Measurements from ENCODE around the gene TNS4. TPM values are rescaled to one million over a fixed set of nuclear protein-coding genes. Genes with fewer than 3 reads are reported as not detected.
"Not testable (repeated sequence)": the region's sequence is repeated elsewhere in the genome, so short reads cannot be mapped to it uniquely, and the experiment has no call there.

Gene TNS4
- total RNA-seq, 3 donors from 2014 or later: 3.0 to 13.1 (median 3.3) TPM

- Histone ChIP-seq H3K36me3 (ENCODE audit: low read depth) (no peaks in the 10 kb centered on the region), H3K4me1 (ENCODE audit: low read depth) (peaks cover 18% of the 10 kb centered on the region), H3K4me3 (no peak overlapping the region), H3K9me3 (no peaks in the 10 kb centered on the region)
- peak; percentile 39 for ATAC-seq
- DNase-seq: peak; percentile 7 to 72 (median 23)
- TF ChIP-seq CTCF (IDR thresholded peaks at IDR 0.05): no peak
- intact Hi-C loops (cut with DNase I, micrococcal nuclease): no loop called here
Observed at GRCh38 chr17:40547079-40547784, 45.8 kb upstream of the TNS4 start.

- DNase-seq; H3K9me3 ChIP-seq; H3K36me3 ChIP-seq (ENCODE audit: low read depth); H3K4me3 ChIP-seq; ATAC-seq; intact Hi-C loops (cut with DNase I, micrococcal nuclease): not testable (repeated sequence)
- peaks cover 24% of the 10 kb centered on the region for H3K4me1 ChIP-seq (ENCODE audit: low read depth)
Observed at GRCh38 chr17:40546497-40546896, 45.1 kb upstream of the TNS4 start.

- Histone ChIP-seq H3K9me3 (no peaks in the 10 kb centered on the region), H3K36me3 (ENCODE audit: low read depth) (no peaks in the 10 kb centered on the region), H3K4me1 (ENCODE audit: low read depth) (peaks cover 24% of the 10 kb centered on the region), H3K4me3 (no peak overlapping the region)
- no peak for TF ChIP-seq CTCF (IDR thresholded peaks at IDR 0.05)
- intact Hi-C loops (cut with DNase I, micrococcal nuclease): no loop called here
- no peak for ATAC-seq
- peak in 2 of 3 donors; percentile 11 to 31 for DNase-seq
Observed at GRCh38 chr17:40545660-40546059, 44.2 kb upstream of the TNS4 start.

- H3K4me3 ChIP-seq: no peak overlapping the region
- H3K9me3 ChIP-seq: no peaks in the 10 kb centered on the region
- no peak for TF ChIP-seq CTCF (IDR thresholded peaks at IDR 0.05)
- no peaks in the 10 kb centered on the region for H3K36me3 ChIP-seq (ENCODE audit: low read depth)
- peaks cover 10% of the 10 kb centered on the region for H3K4me1 ChIP-seq (ENCODE audit: low read depth)
- intact Hi-C loops (cut with DNase I, micrococcal nuclease): no loop called here
- peak; percentile 65 for ATAC-seq
- peak; percentile 46 to 77 (median 52) for DNase-seq
Observed at GRCh38 chr17:40542558-40543411, 41.4 kb upstream of the TNS4 start.

GRCh38 chr17:40541873-40542557 lies 40.6 kb upstream of the TNS4 start:
- H3K4me3 ChIP-seq: no peak overlapping the region
- DNase-seq: no peak
- intact Hi-C loops (cut with DNase I, micrococcal nuclease): no loop called here
- no peaks in the 10 kb centered on the region for H3K9me3 ChIP-seq
- H3K4me1 ChIP-seq (ENCODE audit: low read depth): peaks cover 10% of the 10 kb centered on the region
- TF ChIP-seq CTCF (IDR thresholded peaks at IDR 0.05): no peak
- peak; percentile 16 for ATAC-seq
- no peaks in the 10 kb centered on the region for H3K36me3 ChIP-seq (ENCODE audit: low read depth)
